BJ (cell line): ENCODE data around the gene UBTD1. TPM values are rescaled to one million over a fixed set of nuclear protein-coding genes. Genes with fewer than 3 reads are reported as not detected.
"Not testable (repeated sequence)": the region's sequence is repeated elsewhere in the genome, so short reads cannot be mapped to it uniquely, and the experiment has no call there.

Experiments
- CTCF ChIA-PET: fragments of 350-600 bp; formaldehyde crosslinking; extraction: SDS; loops from one replicate; lab custom pipeline; 2021; ENCODE audit warnings: antibody characterized with exemption, inconsistent platforms; lab: Yijun Ruan, JAX
- POLR2A ChIA-PET: fragments of 300-600 bp; sonication (Branson Sonifier 250); formaldehyde crosslinking; extraction: SDS; loops from one replicate; lab custom pipeline; 2021; ENCODE audit warnings: antibody characterized with exemption; lab: Charles Lee
- DNase-seq: peaks from one replicate; pipeline ENCODE4 v3.0.0-alpha.2; 2011; ENCODE audit warnings: low read depth
- H3K27me3 ChIP-seq: 2 replicates; pipeline ENCODE4 v1.6.0; 2011; ENCODE audit warnings: low read length; ENCODE audit not compliant: control insufficient read depth, insufficient read depth
- H3K36me3 ChIP-seq: 2 replicates; pipeline ENCODE4 v1.5.1; 2011; ENCODE audit warnings: low read length; ENCODE audit not compliant: control insufficient read depth, insufficient read depth
- H3K4me3 ChIP-seq: 2 replicates; pipeline ENCODE4 v1.5.1; 2011; ENCODE audit warnings: low read depth, mild to moderate bottlenecking, control low read depth, low read length
- CTCF ChIP-seq: IDR thresholded peaks from 2 replicates; pipeline ENCODE4 v1.5.1; 2011; ENCODE audit warnings: low read depth, mild to moderate bottlenecking, control low read depth, inconsistent platforms, low read length, moderate library complexity; ENCODE audit not compliant: insufficient read depth
- polyA plus RNA-seq: library from polyadenylated mRNA; depleted of rRNA; stranded (reverse); fragments of >200 nt; gene quantifications from 2 replicates; pipeline ENCODE4 v1.2.3, GENCODE V29; 2011

The UBTD1 gene
- polyA plus RNA-seq, 1 experiment, result 39.0 TPM

GRCh38 chr10:97574374-97575126 lies 75.8 kb downstream of the UBTD1 start:
- no peak for TF ChIP-seq CTCF
- DNase-seq, result no peak
- POLR2A ChIA-PET, result interaction anchor here (0.7 to 1.5 kb wide), 2 partner anchors 22 to 316 kb away, joined by 5 to 6 read pairs; no protein-coding TSS in a partner anchor
- CTCF ChIA-PET, result interaction anchor here (0.8 to 12.3 kb wide), 10 partner anchors 9 to 161 kb away, joined by 3 to 179 read pairs (median 3); partner anchors contain the start of genes C10orf62 and HOGA1
- Histone ChIP-seq H3K27me3 (no peaks in the 10 kb centered on the region), H3K36me3 (peaks cover 10% of the 10 kb centered on the region), H3K4me3 (no peak overlapping the region)

GRCh38 chr10:97575127-97575668 lies 76.5 kb downstream of the UBTD1 start:
- POLR2A ChIA-PET, result no interaction called here
- TF ChIP-seq CTCF, result no peak

GRCh38 chr10:97576487-97576886 lies 77.8 kb downstream of the UBTD1 start:
- CTCF ChIA-PET, result interaction anchor here (1.2 to 12.3 kb wide), 3 partner anchors 11 to 36 kb away, joined by 3 to 179 read pairs (median 3); no protein-coding TSS in a partner anchor
- DNase-seq, H3K4me3 ChIP-seq, POLR2A ChIA-PET, H3K27me3 ChIP-seq, H3K36me3 ChIP-seq: not testable (repeated sequence)

More at GRCh38 chr10:97575127-97575668, 76.5 kb downstream of the UBTD1 start:
- CTCF ChIA-PET, result interaction anchor here (0.8 to 12.3 kb wide), 8 partner anchors 9 to 160 kb away, joined by 3 to 179 read pairs (median 3); partner anchors contain the start of genes C10orf62 and HOGA1
- no peak for DNase-seq
- no peaks in the 10 kb centered on the region for H3K27me3 ChIP-seq
- H3K4me3 ChIP-seq, result no peak overlapping the region
- H3K36me3 ChIP-seq, result peaks cover 6% of the 10 kb centered on the region

- Histone ChIP-seq H3K27me3 (no peaks in the 10 kb centered on the region), H3K4me3 (no peak overlapping the region), H3K36me3 (no peaks in the 10 kb centered on the region)
- ChIA-PET CTCF (interaction anchor here (1.2 to 12.3 kb wide), 2 partner anchors 35 to 124 kb away, joined by 3 to 179 read pairs; no protein-coding TSS in a partner anchor), POLR2A (no interaction called here)
- TF ChIP-seq CTCF, result no peak
- no peak for DNase-seq
These were observed 79.0 kb downstream of the UBTD1 start for GRCh38 chr10:97577701-97578100.

GRCh38 chr10:97578171-97578844 lies 79.6 kb downstream of the UBTD1 start:
- Histone ChIP-seq H3K27me3 (no peaks in the 10 kb centered on the region), H3K36me3 (no peaks in the 10 kb centered on the region), H3K4me3 (peak overlapping the region; percentile 6; the same call in 1 of the 2 replicates)
- CTCF ChIA-PET, result interaction anchor here (12.3 kb wide), 1 partner anchor 35 kb away, joined by 179 read pairs; no protein-coding TSS in a partner anchor
- TF ChIP-seq CTCF, result no peak
- no peak for DNase-seq
- POLR2A ChIA-PET, result interaction anchor here (0.6 kb wide), 1 partner anchor 159 kb away, joined by 3 read pairs; no protein-coding TSS in a partner anchor
